Coronary artery (tissue), 2 donors: ENCODE data around the gene SLC1A4.

Experiments used
- DNase-seq: peaks from one replicate; pipeline ENCODE4 v3.0.0-alpha.2; 2017; ENCODE audit warnings: low spot score
- H3K27ac ChIP-seq, 2 donors: fragments of 200-600 bp; sonication (generic); one replicate each; pipeline ENCODE4 v1.5.1; 2016 to 2019
- H3K4me3 ChIP-seq: fragments of 200-600 bp; sonication (generic); 2 replicates; pipeline ENCODE4 v1.5.1; 2016; ENCODE audit warnings: mild to moderate bottlenecking, moderate library complexity
- TF ChIP-seq, protein P1 (sequence below): fragments of 200-600 bp; sonication (generic); IDR thresholded peaks from one replicate; pipeline ENCODE4 v1.5.1; 2019; ENCODE audit warnings: antibody characterized with exemption

The SLC1A4 gene

DNA sequence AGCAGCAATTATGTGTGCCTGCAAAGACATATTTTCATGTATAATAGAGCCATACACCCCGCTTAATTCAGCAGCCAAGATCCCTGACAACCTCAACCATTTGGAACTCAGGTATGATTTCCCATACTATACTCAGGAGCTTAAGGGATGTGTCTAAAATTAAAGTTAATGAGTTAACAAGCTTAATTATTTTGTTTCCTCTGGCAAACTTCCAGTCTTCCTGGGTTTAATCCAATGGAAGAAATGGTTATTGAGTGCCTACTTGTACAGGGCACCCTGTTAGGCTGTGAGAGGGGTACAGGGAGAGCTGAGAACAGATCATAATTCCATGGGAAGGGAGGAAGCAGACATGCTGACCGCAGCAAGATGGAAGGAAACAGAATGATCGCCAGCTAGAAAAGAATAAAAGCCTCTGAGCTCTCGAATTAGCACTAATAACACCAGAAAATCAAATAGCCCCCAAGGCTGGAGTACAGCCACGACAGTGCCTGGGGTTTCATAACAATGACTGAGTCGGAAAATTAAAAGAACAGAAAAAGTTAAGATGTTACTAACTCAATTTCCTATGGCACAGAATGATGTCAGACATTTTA, 46.2 kb downstream of the SLC1A4 start:
- H3K27ac ChIP-seq, result no peak overlapping the region
- TF ChIP-seq, protein P1, sequence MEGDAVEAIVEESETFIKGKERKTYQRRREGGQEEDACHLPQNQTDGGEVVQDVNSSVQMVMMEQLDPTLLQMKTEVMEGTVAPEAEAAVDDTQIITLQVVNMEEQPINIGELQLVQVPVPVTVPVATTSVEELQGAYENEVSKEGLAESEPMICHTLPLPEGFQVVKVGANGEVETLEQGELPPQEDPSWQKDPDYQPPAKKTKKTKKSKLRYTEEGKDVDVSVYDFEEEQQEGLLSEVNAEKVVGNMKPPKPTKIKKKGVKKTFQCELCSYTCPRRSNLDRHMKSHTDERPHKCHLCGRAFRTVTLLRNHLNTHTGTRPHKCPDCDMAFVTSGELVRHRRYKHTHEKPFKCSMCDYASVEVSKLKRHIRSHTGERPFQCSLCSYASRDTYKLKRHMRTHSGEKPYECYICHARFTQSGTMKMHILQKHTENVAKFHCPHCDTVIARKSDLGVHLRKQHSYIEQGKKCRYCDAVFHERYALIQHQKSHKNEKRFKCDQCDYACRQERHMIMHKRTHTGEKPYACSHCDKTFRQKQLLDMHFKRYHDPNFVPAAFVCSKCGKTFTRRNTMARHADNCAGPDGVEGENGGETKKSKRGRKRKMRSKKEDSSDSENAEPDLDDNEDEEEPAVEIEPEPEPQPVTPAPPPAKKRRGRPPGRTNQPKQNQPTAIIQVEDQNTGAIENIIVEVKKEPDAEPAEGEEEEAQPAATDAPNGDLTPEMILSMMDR, result no peak
- no peak for DNase-seq
- no peak overlapping the region for H3K4me3 ChIP-seq

DNA sequence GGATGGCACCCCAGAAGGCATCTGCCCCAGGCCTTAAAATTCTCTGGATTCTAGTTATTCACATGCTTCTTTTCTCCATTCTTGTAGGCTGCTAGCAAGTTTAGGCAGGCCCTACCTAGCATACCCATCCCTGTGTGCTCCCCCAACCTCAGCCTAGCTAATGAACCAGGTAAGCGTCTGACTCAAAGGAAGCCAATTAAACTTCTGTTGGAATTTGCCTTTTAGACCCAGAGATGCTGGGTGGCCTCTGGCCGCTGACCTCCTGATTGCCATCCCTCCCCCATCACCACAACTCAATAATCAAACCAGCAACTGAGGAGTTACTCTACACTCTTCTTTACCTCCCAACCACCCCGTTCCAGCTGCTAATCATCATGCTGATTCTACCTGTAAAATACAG, 48.0 kb downstream of the SLC1A4 start:
- Histone ChIP-seq H3K4me3 (no peak overlapping the region), H3K27ac (no peak overlapping the region)
- TF ChIP-seq, protein P1, result no peak
- DNase-seq, result no peak

DNA sequence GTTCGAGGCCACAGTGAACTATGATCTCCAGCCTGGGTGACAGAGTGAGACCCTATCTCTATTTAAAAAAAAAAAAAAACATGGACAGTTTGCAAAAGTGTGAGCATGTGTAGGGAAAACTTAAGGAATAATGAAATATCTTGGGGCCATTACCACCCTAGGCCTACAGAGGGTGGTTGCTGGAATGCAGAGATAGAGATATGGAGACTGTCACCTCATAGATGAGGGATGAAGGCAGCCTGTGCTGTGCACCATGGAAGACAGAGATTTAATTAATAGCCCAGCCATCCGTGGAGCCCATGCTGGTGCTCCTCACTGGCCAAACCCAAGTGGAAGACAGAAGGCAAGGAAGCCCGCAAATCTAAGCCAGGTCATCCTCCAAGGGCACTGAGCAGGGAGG, 50.4 kb downstream of the SLC1A4 start:
- no peak overlapping the region for H3K4me3 ChIP-seq

DNA sequence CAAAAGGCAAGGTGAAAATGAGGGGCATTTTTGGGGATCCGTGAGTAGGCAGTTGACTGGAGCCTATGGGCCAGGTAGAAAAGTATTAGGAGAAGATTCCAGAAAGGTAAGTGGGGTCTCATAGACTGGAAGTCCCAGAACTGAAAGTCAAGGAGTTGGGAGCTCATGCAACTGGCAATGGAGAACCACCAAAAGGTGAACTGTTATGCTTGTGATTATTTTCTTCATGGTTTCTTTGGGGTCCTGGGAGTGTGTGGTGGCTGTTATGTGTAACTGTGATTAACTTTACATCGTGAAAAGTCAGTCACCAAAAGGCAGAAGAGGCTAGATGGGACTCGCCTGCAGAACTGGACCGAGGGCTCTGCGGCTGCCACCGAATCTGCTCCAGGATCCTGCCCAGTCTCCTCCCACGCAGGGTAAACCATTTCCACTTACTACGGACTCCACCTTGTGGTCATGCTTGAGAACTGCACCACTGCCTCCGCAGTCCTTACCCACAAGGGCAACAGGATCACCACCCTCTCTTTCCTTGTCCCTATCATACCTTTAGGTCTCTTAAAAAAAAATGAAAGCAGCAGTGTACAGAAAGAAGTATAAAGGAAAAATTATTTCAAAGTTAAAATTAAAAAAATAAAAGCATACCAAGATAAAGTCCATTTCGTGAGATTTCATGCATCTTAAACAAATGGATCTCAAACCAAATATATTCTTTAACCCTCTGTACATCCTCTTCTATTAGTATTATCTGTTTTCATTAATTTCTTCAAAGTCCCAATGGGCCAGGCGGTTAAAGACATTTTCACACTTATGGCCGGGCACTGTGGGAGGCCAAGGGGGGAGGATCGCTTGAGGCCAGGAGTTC, 51.4 kb downstream of the SLC1A4 start:
- Histone ChIP-seq H3K27ac (no peak overlapping the region), H3K4me3 (peak overlapping the region; percentile 54)
- DNase-seq, result peak; percentile 87
- TF ChIP-seq, protein P1, result peak; percentile 85

More for the DNA sequence above, 50.4 kb downstream of the SLC1A4 start:
- no peak for DNase-seq
- no peak overlapping the region for H3K27ac ChIP-seq
- TF ChIP-seq, protein P1, result no peak

DNA sequence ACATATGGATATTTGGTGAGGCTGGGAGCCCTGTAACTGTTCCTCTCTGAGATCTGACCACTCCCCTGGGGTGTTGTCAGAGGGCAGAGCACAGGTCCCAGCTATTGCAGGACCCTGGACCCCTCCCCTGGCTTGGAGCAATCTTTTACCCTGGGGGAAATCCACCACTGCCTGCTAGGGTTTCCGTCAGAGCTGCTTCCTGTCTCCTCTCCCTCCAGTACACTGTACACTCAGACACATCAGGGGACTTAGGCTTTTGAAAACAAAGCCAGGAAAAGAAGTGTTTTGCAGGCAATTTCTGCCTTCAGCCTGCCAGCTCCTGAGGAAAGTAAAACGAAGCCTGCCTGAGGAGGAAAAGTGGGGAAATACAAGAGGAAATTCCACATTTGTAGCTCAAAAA, 53.8 kb downstream of the SLC1A4 start:
- DNase-seq, result no peak
- H3K4me3 ChIP-seq, result no peak overlapping the region
- H3K27ac ChIP-seq, result no peak overlapping the region
- TF ChIP-seq, protein P1, result no peak

DNA sequence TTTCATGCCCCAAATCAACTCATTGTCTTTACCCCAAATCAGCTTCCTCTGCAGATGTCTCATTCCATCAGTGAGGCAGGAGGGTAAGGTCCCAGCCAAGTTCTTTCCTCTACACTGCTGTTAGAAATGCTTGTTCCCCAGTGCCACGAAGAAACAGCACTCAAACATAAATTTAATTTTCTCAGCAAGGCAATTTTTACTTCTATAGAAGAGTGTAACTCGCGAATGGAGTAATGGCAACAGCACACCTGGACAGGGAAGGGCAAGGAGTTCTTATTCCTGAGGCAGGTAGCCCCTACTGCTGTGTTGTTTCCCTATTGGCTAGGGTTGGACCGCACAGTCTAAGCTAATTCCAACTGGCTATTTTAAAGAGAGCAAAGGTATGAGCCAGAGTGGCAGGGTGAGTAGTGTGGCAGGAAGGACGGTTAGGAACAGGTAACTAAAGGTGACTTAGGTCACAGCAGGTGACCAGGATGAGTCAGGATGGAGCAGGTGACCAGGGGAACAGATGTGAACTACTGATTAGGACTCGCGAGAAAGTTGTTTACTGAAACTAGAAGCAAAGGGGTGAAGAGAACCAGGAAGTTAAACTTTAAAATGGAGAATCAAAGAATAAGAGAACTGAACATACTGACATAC, 55.0 kb downstream of the SLC1A4 start:
- Histone ChIP-seq H3K27ac (no peak overlapping the region), H3K4me3 (no peak overlapping the region)
- DNase-seq, result no peak
- TF ChIP-seq, protein P1, result no peak
